Measurements from ENCODE around the gene SSBP3. TPM values are rescaled to one million over a fixed set of nuclear protein-coding genes. Genes with fewer than 3 reads are reported as not detected.

Gene SSBP3
- total RNA-seq, 2 experiments from 2014 or later = 16.5 to 44.9 TPM

- intact Hi-C loops (cut with micrococcal nuclease; ENCODE audit: unreplicated experiment) = loop anchor here (5.0 kb wide), 1 partner anchor 73 kb away; the partner anchor contains the start of genes CYB5RL and MRPL37
- no peaks in the 10 kb centered on the region for H3K9me2 ChIP-seq (ENCODE audit: insufficient read depth, low read length)
- no peak overlapping the region for H3K4me2 ChIP-seq (ENCODE audit: low read length)
- H3K27ac ChIP-seq (ENCODE audit: low read depth, low read length, poor library complexity, severe bottlenecking) = no peak overlapping the region
- no peak for TF ChIP-seq CTCF (conservative IDR thresholded peaks at IDR 0.05; ENCODE audit: low read length)
- no peak for TF ChIP-seq EZH2phosphoT487 (IDR thresholded peaks at IDR 0.05; ENCODE audit: borderline replicate concordance, low read depth, low read length)
- ChIA-PET POLR2A (interaction anchor here (1.5 kb wide), 1 partner anchor 23 kb away, joined by 4 read pairs; no protein-coding TSS in a partner anchor), CTCF (ENCODE audit: unreplicated experiment) (no interaction called here)
- DNase-seq (ENCODE audit: low spot score) = no peak
- H3K4me3 ChIP-seq (ENCODE audit: low read depth, low read length, poor library complexity, severe bottlenecking) = no peak overlapping the region
- no peak overlapping the region for H2AFZ ChIP-seq (ENCODE audit: low read length)
- no peaks in the 10 kb centered on the region for H4K20me1 ChIP-seq (ENCODE audit: insufficient read depth, low read length)
- no TSS peak for BruUV-seq (replicated peaks)
- no peaks in the 10 kb centered on the region for H3K9me3 ChIP-seq (ENCODE audit: low read length)
- no peaks in the 10 kb centered on the region for H3K79me2 ChIP-seq (ENCODE audit: insufficient read depth, low read depth, low read length)
- peaks cover 17% of the 10 kb centered on the region for H3K4me1 ChIP-seq (ENCODE audit: insufficient read depth, low read length, poor library complexity, severe bottlenecking)
- no peaks in the 10 kb centered on the region for H3K36me3 ChIP-seq (ENCODE audit: insufficient read depth, low read length)
Measured at GRCh38 chr1:54274881-54275280, 131.3 kb downstream of the SSBP3 start.

GRCh38 chr1:54274448-54274847 is 131.7 kb downstream of the SSBP3 start:
- no peaks in the 10 kb centered on the region for H3K79me2 ChIP-seq (ENCODE audit: insufficient read depth, low read depth, low read length)
- no peak for DNase-seq (ENCODE audit: low spot score)
- no TSS peak for BruUV-seq (replicated peaks)
- no peak overlapping the region for H3K4me3 ChIP-seq (ENCODE audit: low read depth, low read length, poor library complexity, severe bottlenecking)
- no peaks in the 10 kb centered on the region for H3K36me3 ChIP-seq (ENCODE audit: insufficient read depth, low read length)
- ChIA-PET POLR2A (interaction anchor here (1.5 kb wide), 1 partner anchor 24 kb away, joined by 4 read pairs; no protein-coding TSS in a partner anchor), CTCF (ENCODE audit: unreplicated experiment) (interaction anchor here (0.5 kb wide), 1 partner anchor 142 kb away, joined by 3 read pairs; no protein-coding TSS in a partner anchor)
- H3K27ac ChIP-seq (ENCODE audit: low read depth, low read length, poor library complexity, severe bottlenecking) = no peak overlapping the region
- no peaks in the 10 kb centered on the region for H3K9me3 ChIP-seq (ENCODE audit: low read length)
- H3K4me1 ChIP-seq (ENCODE audit: insufficient read depth, low read length, poor library complexity, severe bottlenecking) = peaks cover 17% of the 10 kb centered on the region
- H3K9me2 ChIP-seq (ENCODE audit: insufficient read depth, low read length) = no peaks in the 10 kb centered on the region
- no peak overlapping the region for H2AFZ ChIP-seq (ENCODE audit: low read length)
- no peaks in the 10 kb centered on the region for H4K20me1 ChIP-seq (ENCODE audit: insufficient read depth, low read length)
- intact Hi-C loops (cut with micrococcal nuclease; ENCODE audit: unreplicated experiment) = loop anchor here (5.0 kb wide), 1 partner anchor 72 kb away; the partner anchor contains the start of genes CYB5RL and MRPL37
- no peak for TF ChIP-seq CTCF (conservative IDR thresholded peaks at IDR 0.05; ENCODE audit: low read length)
- TF ChIP-seq EZH2phosphoT487 (IDR thresholded peaks at IDR 0.05; ENCODE audit: borderline replicate concordance, low read depth, low read length) = no peak
- no peak overlapping the region for H3K4me2 ChIP-seq (ENCODE audit: low read length)

- H3K9me3 ChIP-seq (ENCODE audit: low read length) = no peaks in the 10 kb centered on the region
- no peak for DNase-seq (ENCODE audit: low spot score)
- ChIA-PET CTCF (ENCODE audit: unreplicated experiment) (interaction anchor here (0.5 to 1.3 kb wide), 2 partner anchors 36 to 142 kb away, joined by 3 to 7 read pairs; no protein-coding TSS in a partner anchor), POLR2A (interaction anchor here (1.5 kb wide), 2 partner anchors 24 to 213 kb away, joined by 3 to 4 read pairs; no protein-coding TSS in a partner anchor)
- no peak overlapping the region for H3K4me3 ChIP-seq (ENCODE audit: low read depth, low read length, poor library complexity, severe bottlenecking)
- H3K36me3 ChIP-seq (ENCODE audit: insufficient read depth, low read length) = no peaks in the 10 kb centered on the region
- peaks cover 17% of the 10 kb centered on the region for H3K4me1 ChIP-seq (ENCODE audit: insufficient read depth, low read length, poor library complexity, severe bottlenecking)
- no TSS peak for BruUV-seq (replicated peaks)
- H3K79me2 ChIP-seq (ENCODE audit: insufficient read depth, low read depth, low read length) = no peaks in the 10 kb centered on the region
- TF ChIP-seq CTCF (conservative IDR thresholded peaks at IDR 0.05; ENCODE audit: low read length) (no peak), EZH2phosphoT487 (IDR thresholded peaks at IDR 0.05; ENCODE audit: borderline replicate concordance, low read depth, low read length) (no peak)
- H4K20me1 ChIP-seq (ENCODE audit: insufficient read depth, low read length) = no peaks in the 10 kb centered on the region
- no peaks in the 10 kb centered on the region for H3K9me2 ChIP-seq (ENCODE audit: insufficient read depth, low read length)
- peak overlapping the region; percentile 64 for H3K4me2 ChIP-seq (ENCODE audit: low read length)
- H2AFZ ChIP-seq (ENCODE audit: low read length) = no peak overlapping the region
- intact Hi-C loops (cut with micrococcal nuclease; ENCODE audit: unreplicated experiment) = loop anchor here (1.0 to 5.0 kb wide), 3 partner anchors 71 to 216 kb away; partner anchors contain the start of genes CYB5RL and MRPL37
- H3K27ac ChIP-seq (ENCODE audit: low read depth, low read length, poor library complexity, severe bottlenecking) = peak overlapping the region; percentile 18
Measured at GRCh38 chr1:54273795-54274163, 132.4 kb downstream of the SSBP3 start.
